ENCODE measurements around the gene ALOX15B.

- TF ChIP-seq CTCF (IDR thresholded peaks at IDR 0.05; ENCODE audit: poor library complexity), result no peak
- TF ChIP-seq EZH2 (IDR thresholded peaks at IDR 0.05; ENCODE audit: borderline replicate concordance), result no peak
These were observed 45.9 kb upstream of the ALOX15B start for GRCh38 chr17:7992924-7993323.

Measured in hepatocyte (in vitro differentiated cells).